GM10248 (cell line): Measurements from ENCODE around the gene SYT17.

Experiments used
- CTCF ChIA-PET: fragments of 300-600 bp; sonication (Branson Sonifier 250); formaldehyde crosslinking; extraction: SDS; loops from one replicate; lab custom pipeline; 2021; ENCODE audit warnings: antibody characterized with exemption; lab: Yijun Ruan, JAX
- POLR2A ChIA-PET: fragments of 350-650 bp; sonication (Branson Sonifier 250); formaldehyde crosslinking; extraction: SDS; loops from one replicate; lab custom pipeline; 2020; ENCODE audit warnings: antibody characterized with exemption; lab: Yijun Ruan, JAX
- DNase-seq: peaks from one replicate; pipeline ENCODE4 v3.0.0; 2012; ENCODE audit errors: extremely low spot score
- CTCF ChIP-seq: IDR thresholded peaks from 2 replicates; pipeline ENCODE4 v1.5.1; 2012; ENCODE audit warnings: mild to moderate bottlenecking, low read depth; ENCODE audit errors: extremely low read depth, missing control alignments, control extremely low read depth

SYT17 gene

GRCh38 chr16:19254611-19255010, 86.6 kb downstream of the SYT17 start:
- TF ChIP-seq CTCF: no peak
- DNase-seq: no peak
- ChIA-PET POLR2A (no interaction called here), CTCF (interaction anchor here (1.4 kb wide), 1 partner anchor 121 kb away, joined by 4 read pairs; no protein-coding TSS in a partner anchor)

- CTCF ChIA-PET: no interaction called here
- no peak for TF ChIP-seq CTCF
- DNase-seq: no peak
- POLR2A ChIA-PET: no interaction called here
These were observed 96.2 kb downstream of the SYT17 start for GRCh38 chr16:19264123-19264673.

GRCh38 chr16:19265380-19265930, 97.4 kb downstream of the SYT17 start:
- ChIA-PET CTCF (interaction anchor here (1.0 to 1.3 kb wide), 3 partner anchors 8 to 179 kb away, joined by 3 to 5 read pairs (median 3); no protein-coding TSS in a partner anchor), POLR2A (no interaction called here)
- TF ChIP-seq CTCF: no peak
- no peak for DNase-seq

GRCh38 chr16:19266774-19267173, 98.7 kb downstream of the SYT17 start:
- DNase-seq: no peak
- ChIA-PET CTCF (interaction anchor here (1.0 to 1.8 kb wide), 2 partner anchors 9 to 87 kb away, joined by 3 read pairs; no protein-coding TSS in a partner anchor), POLR2A (no interaction called here)
- no peak for TF ChIP-seq CTCF

- no peak for DNase-seq
- CTCF ChIA-PET: no interaction called here
- no peak for TF ChIP-seq CTCF
- POLR2A ChIA-PET: no interaction called here
These were observed 101.1 kb downstream of the SYT17 start for GRCh38 chr16:19269098-19269497.

GRCh38 chr16:19274165-19274797, 106.2 kb downstream of the SYT17 start:
- POLR2A ChIA-PET: no interaction called here

More at GRCh38 chr16:19274165-19274797, 106.2 kb downstream of the SYT17 start:
- DNase-seq: no peak
- CTCF ChIA-PET: no interaction called here
- TF ChIP-seq CTCF: no peak
